GM10266 (cell line): ENCODE results near the gene ACTN1.

Experiments
- DNase-seq: peaks from one replicate; pipeline ENCODE4 v3.0.0; 2012; ENCODE audit errors: extremely low spot score
- CTCF ChIP-seq: IDR thresholded peaks from 2 replicates; pipeline ENCODE4 v1.5.1; 2012; ENCODE audit warnings: mild to moderate bottlenecking, low read depth; ENCODE audit not compliant: control insufficient read depth, insufficient read depth; ENCODE audit errors: missing control alignments

Gene ACTN1

GRCh38 chr14:68934066-68934465 lies 45.0 kb downstream of the ACTN1 start:
- TF ChIP-seq CTCF: no peak
- DNase-seq: no peak

GRCh38 chr14:68932686-68933085 lies 46.4 kb downstream of the ACTN1 start:
- no peak for DNase-seq

GRCh38 chr14:68932231-68932630 lies 46.9 kb downstream of the ACTN1 start:
- no peak for DNase-seq

More at GRCh38 chr14:68932686-68933085, 46.4 kb downstream of the ACTN1 start:
- TF ChIP-seq CTCF: no peak

GRCh38 chr14:68931474-68932051 lies 47.5 kb downstream of the ACTN1 start:
- TF ChIP-seq CTCF: no peak
- DNase-seq: no peak

More at GRCh38 chr14:68932231-68932630, 46.9 kb downstream of the ACTN1 start:
- no peak for TF ChIP-seq CTCF

GRCh38 chr14:68931063-68931462 lies 48.0 kb downstream of the ACTN1 start:
- no peak for TF ChIP-seq CTCF
- no peak for DNase-seq

- no peak for DNase-seq
Measured at GRCh38 chr14:68929623-68930307, 49.3 kb downstream of the ACTN1 start.

More at GRCh38 chr14:68929623-68930307, 49.3 kb downstream of the ACTN1 start:
- no peak for TF ChIP-seq CTCF
